Smooth muscle cell (in vitro differentiated cells): Measurements from ENCODE around the gene MYLK. TPM values are rescaled to one million over a fixed set of nuclear protein-coding genes. Genes with fewer than 3 reads are reported as not detected.

Experiments
- DNase-seq: peaks from one replicate; lab custom pipeline; 2025; ENCODE audit not compliant: unreplicated experiment; lab: John Stamatoyannopoulos, UW
- H2AFZ ChIP-seq: fragments of 200-600 bp; sonication (generic); 2 replicates; pipeline ENCODE4 v1.6.0; 2016; ENCODE audit warnings: antibody characterized with exemption, low read depth, mild to moderate bottlenecking
- H3F3A ChIP-seq: fragments of 200-600 bp; sonication (generic); 2 replicates; pipeline ENCODE4 v1.6.0; 2017; ENCODE audit warnings: antibody characterized with exemption, low read depth
- H3K27ac ChIP-seq: fragments of 200-600 bp; sonication (generic); 2 replicates; pipeline ENCODE4 v1.5.1; 2016; ENCODE audit warnings: low read depth, mild to moderate bottlenecking
- H3K27me3 ChIP-seq: fragments of 200-600 bp; sonication (generic); 2 replicates; pipeline ENCODE4 v1.6.1; 2016; ENCODE audit warnings: low read depth, mild to moderate bottlenecking
- H3K36me3 ChIP-seq: fragments of 200-600 bp; sonication (generic); 2 replicates; pipeline ENCODE4 v1.5.1; 2016; ENCODE audit warnings: low read depth
- H3K4me1 ChIP-seq: fragments of 200-600 bp; sonication (generic); 2 replicates; pipeline ENCODE4 v1.5.1; 2016; ENCODE audit warnings: low read depth
- H3K4me2 ChIP-seq: fragments of 200-600 bp; sonication (generic); 2 replicates; pipeline ENCODE4 v1.6.0; 2016; ENCODE audit warnings: mild to moderate bottlenecking
- H3K4me3 ChIP-seq: fragments of 200-600 bp; sonication (generic); 2 replicates; pipeline ENCODE4 v1.5.1; 2016; ENCODE audit warnings: mild to moderate bottlenecking
- H3K79me2 ChIP-seq: fragments of 200-600 bp; sonication (generic); 2 replicates; pipeline ENCODE4 v1.6.0; 2016; ENCODE audit warnings: low read depth, mild to moderate bottlenecking
- H3K9ac ChIP-seq: fragments of 200-600 bp; sonication (generic); 2 replicates; pipeline ENCODE4 v1.6.0; 2016; ENCODE audit warnings: low read depth
- H3K9me3 ChIP-seq: fragments of 200-600 bp; sonication (generic); replicated peaks from 2 replicates; pipeline ENCODE4 v1.5.1; 2016; ENCODE audit warnings: low read depth
- H4K20me1 ChIP-seq: fragments of 200-600 bp; sonication (generic); 2 replicates; pipeline ENCODE4 v1.6.0; 2016; ENCODE audit warnings: low read depth
- CTCF ChIP-seq: fragments of 200-600 bp; sonication (generic); IDR thresholded peaks from 2 replicates; pipeline ENCODE4 v1.5.1; 2017; ENCODE audit warnings: borderline replicate concordance, mild to moderate bottlenecking, antibody characterized with exemption; ENCODE audit not compliant: insufficient read depth, poor library complexity, severe bottlenecking
- WGBS: methylation state at CpG from one replicate; pipeline ENCODE4 v1.1.7; 2016; ENCODE audit warnings: low lambda C conversion rate; 5-methylcytosine and 5-hydroxymethylcytosine counted together
- polyA plus RNA-seq: library from polyadenylated mRNA; unstranded; fragments of >200 nt; fragmentation: Nextera tagmentation; extraction: Ambion mirVana; gene quantifications from 2 replicates; pipeline ENCODE4 v1.2.1, GENCODE V29; 2016
- total RNA-seq: library from RNA; depleted of rRNA; stranded (reverse); fragments of >200 nt; gene quantifications from 2 replicates; pipeline ENCODE4 v1.2.3, GENCODE V29; 2014

MYLK gene
- total and polyA plus RNA-seq, 2 experiments from 2014 or later, result 13.6 to 25.5 TPM

DNA sequence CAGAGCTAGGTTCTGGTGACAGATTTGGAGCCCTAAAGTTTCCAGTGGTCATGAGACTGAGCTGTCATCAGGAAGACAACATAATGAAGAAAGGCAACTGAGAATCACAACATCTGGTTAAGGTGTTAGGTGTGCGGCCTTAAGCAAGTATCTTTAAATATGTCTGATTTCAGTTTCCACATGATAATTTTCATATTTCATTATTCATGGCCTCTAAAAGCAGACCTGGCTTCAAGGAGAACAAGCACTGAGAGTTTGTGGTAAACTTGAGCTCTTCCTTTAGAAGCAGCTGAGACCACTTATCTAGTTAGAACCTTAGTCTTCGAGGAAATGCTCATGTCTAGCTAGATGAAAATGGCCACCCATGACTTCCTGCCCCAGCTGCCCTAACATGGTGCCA lies 25.7 kb upstream of the MYLK start:
- Histone ChIP-seq H3K36me3 (no peaks in the 10 kb centered on the region), H4K20me1 (no peaks in the 10 kb centered on the region), H3K27ac (no peak overlapping the region), H3K4me3 (no peak overlapping the region), H3K9me3 (no peaks in the 10 kb centered on the region), H3K27me3 (no peaks in the 10 kb centered on the region), H2AFZ (no peak overlapping the region), H3F3A (no peaks in the 10 kb centered on the region), H3K4me1 (no peaks in the 10 kb centered on the region), H3K9ac (no peak overlapping the region), H3K4me2 (no peak overlapping the region), H3K79me2 (no peaks in the 10 kb centered on the region)
- no peak for DNase-seq
- 94% methylated on average over 2 of the region's 2 CpGs for WGBS
- TF ChIP-seq CTCF, result no peak

- H3K79me2 ChIP-seq, result no peaks in the 10 kb centered on the region
- 74% methylated on average over 2 of the region's 2 CpGs for WGBS
- H2AFZ ChIP-seq, result no peak overlapping the region
- H3K4me1 ChIP-seq, result no peaks in the 10 kb centered on the region
- no peak overlapping the region for H3K9ac ChIP-seq
- DNase-seq, result no peak
- H3K36me3 ChIP-seq, result no peaks in the 10 kb centered on the region
- no peak for TF ChIP-seq CTCF
- H3K27ac ChIP-seq, result no peak overlapping the region
- no peak overlapping the region for H3K4me3 ChIP-seq
- H3F3A ChIP-seq, result no peaks in the 10 kb centered on the region
- H4K20me1 ChIP-seq, result no peaks in the 10 kb centered on the region
- H3K4me2 ChIP-seq, result no peak overlapping the region
- H3K9me3 ChIP-seq, result no peaks in the 10 kb centered on the region
- no peaks in the 10 kb centered on the region for H3K27me3 ChIP-seq
These were observed 23.6 kb upstream of the MYLK start for GRCh38 chr3:123907720-123908119.

- Histone ChIP-seq H3K9ac (no peak overlapping the region), H4K20me1 (no peaks in the 10 kb centered on the region), H3K4me1 (no peaks in the 10 kb centered on the region), H3K27me3 (no peaks in the 10 kb centered on the region), H3K9me3 (peaks cover under 1% of the 10 kb centered on the region), H3K4me2 (no peak overlapping the region), H3K4me3 (no peak overlapping the region), H3F3A (no peaks in the 10 kb centered on the region), H3K36me3 (no peaks in the 10 kb centered on the region), H2AFZ (no peak overlapping the region), H3K27ac (no peak overlapping the region), H3K79me2 (no peaks in the 10 kb centered on the region)
- no peak for DNase-seq
- TF ChIP-seq CTCF, result no peak
- WGBS, result 83% methylated on average over 5 of the region's 5 CpGs
These were observed 15.3 kb upstream of the MYLK start for GRCh38 chr3:123899300-123899865.

DNA sequence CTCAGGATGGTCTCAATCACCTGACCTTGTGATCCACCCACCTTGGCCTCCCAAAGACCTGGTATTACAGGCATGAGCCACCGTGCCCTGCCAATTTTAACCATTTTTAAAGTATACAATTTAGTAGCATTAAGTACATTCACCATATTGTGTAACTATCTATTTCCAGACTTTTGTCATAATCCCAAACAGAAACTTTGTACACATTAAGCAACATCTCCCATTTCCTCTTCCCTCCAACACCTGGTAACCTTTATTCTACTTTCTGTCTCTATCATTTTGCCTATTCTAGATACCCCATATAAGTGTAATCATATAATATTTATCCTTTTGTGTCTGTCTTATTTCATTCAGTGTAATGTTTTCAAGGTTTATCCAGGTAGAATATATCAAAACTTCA lies 8.9 kb upstream of the MYLK start:
- Histone ChIP-seq H3F3A (no peaks in the 10 kb centered on the region), H2AFZ (no peak overlapping the region), H3K4me3 (no peak overlapping the region), H3K9ac (no peak overlapping the region), H3K4me1 (no peaks in the 10 kb centered on the region), H3K27me3 (no peaks in the 10 kb centered on the region), H3K9me3 (peaks cover 7% of the 10 kb centered on the region), H3K36me3 (no peaks in the 10 kb centered on the region), H4K20me1 (no peaks in the 10 kb centered on the region), H3K79me2 (no peaks in the 10 kb centered on the region), H3K4me2 (no peak overlapping the region), H3K27ac (no peak overlapping the region)
- DNase-seq, result no peak
- WGBS, result 95% methylated on average over 1 of the region's 1 CpG
- no peak for TF ChIP-seq CTCF
